T-helper 1 cell treated with Interleukin-12 subunit alpha and Interleukin-12 subunit beta and Interleukin-4 antibody, amounts not matched to agents 30 μg/mL and 1 μg/mL, for 36 hours (primary cell): ENCODE results near the gene PMVK.
"Not testable (repeated sequence)": the region's sequence is repeated elsewhere in the genome, so short reads cannot be mapped to it uniquely, and the experiment has no call there.

Experiments used
- H3K27ac Mint-ChIP-seq: one replicate; pipeline ENCODE4 v1.8.0; 2021; ENCODE audit warnings: mild to moderate bottlenecking, mixed read lengths
- H3K27me3 Mint-ChIP-seq: one replicate; pipeline ENCODE4 v1.8.0; 2021; ENCODE audit warnings: low read depth, mixed read lengths
- H3K36me3 Mint-ChIP-seq: one replicate; pipeline ENCODE4 v1.8.0; 2021; ENCODE audit warnings: low read depth, mixed read lengths
- H3K4me1 Mint-ChIP-seq: one replicate; pipeline ENCODE4 v1.8.0; 2021; ENCODE audit warnings: low read depth, mixed read lengths
- H3K4me3 Mint-ChIP-seq: one replicate; pipeline ENCODE4 v1.8.0; 2021; ENCODE audit warnings: mild to moderate bottlenecking, moderate library complexity, mixed read lengths
- H3K9me3 Mint-ChIP-seq: one replicate; pipeline ENCODE4 v1.8.0; 2021; ENCODE audit warnings: mixed read lengths

PMVK gene

GRCh38 chr1:154936555-154937084 is at the start of gene PMVK:
Gene PMVK (minus strand): TSS chr1:154936719. CDS start chr1:154936685, 34 bp downstream.
- peaks cover 45% of the 10 kb centered on the region for H3K4me1 Mint-ChIP-seq
- no peaks in the 10 kb centered on the region for H3K9me3 Mint-ChIP-seq
- peaks cover 8% of the 10 kb centered on the region for H3K36me3 Mint-ChIP-seq
- H3K27me3 Mint-ChIP-seq: no peaks in the 10 kb centered on the region
- H3K4me3 Mint-ChIP-seq: peak within 1 kb of the TSS; percentile 98
- H3K27ac Mint-ChIP-seq: peak within 1 kb of the TSS; percentile 96

DNA sequence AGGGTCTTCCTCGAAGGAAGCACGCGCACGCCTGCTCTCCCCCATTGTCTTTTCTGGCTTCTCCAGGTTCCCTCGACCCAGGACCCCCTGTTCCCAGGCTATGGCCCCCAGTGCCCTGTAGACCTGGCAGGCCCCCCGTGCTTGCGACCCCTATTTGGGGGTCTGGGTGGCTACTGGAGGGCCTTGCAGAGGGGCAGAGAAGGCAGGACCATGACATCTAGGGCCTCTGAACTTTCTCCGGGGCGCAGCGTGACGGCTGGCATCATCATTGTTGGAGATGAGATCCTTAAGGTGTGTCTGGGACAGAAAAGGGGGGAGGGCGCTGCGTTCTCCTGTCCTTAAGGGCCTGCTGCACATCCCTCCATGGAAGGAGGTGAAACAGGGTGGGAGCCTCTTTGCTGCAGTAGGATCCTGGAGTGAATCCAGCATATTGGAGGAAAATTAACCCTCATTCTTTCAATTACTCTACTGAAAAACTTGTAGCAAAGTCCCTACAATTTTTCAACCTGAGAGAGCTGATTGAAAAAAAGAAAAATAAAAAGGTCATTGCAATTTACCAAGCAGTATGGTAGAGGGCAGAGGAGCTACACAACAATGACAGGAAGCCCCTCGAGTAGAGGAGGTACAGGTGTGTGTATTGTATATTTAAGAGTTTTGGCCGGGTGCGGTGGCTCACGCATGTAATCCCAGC is 47.4 kb upstream of the PMVK start:
- Mint-ChIP-seq H3K27ac (peak overlapping the region; percentile 57), H3K4me3 (no peak overlapping the region), H3K27me3 (no peaks in the 10 kb centered on the region), H3K36me3 (peaks cover 16% of the 10 kb centered on the region), H3K9me3 (no peaks in the 10 kb centered on the region), H3K4me1 (peaks cover 17% of the 10 kb centered on the region)

DNA sequence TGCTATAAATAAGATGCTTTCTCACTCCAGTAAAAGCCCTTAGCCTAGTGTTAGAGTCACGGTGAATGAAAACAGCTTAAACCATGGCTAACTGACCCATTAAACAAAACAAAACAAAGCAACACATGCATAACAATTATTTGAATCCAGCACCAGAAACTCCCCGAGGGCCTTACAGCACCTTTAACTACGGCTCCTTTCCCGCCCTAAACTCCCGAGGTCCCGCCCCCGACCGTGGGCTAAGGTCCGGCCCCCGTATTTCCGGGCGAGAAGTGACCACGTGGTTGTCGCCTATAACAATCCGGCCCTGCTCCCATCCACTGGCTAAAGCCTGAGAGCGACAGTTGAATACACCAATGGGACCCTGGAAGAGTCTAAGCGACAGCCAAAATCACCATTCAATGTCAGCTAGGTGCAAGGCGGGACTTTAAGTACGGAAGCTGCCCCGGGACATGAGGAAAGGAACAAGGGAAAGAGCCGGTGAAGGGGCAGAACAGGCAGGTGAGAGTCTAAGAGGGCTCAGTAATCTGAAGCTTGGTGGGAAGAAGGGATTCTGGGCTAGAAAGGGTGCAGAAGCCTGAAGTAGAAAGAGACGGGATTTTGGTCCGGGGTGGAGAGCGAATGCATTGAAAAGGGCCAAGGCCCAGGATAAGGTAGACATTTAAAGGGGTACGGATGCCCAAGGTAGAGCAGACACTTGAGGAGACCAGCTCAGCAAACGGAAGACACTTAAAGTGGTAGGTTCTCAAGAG is 46.6 kb upstream of the PMVK start, which contains the start of gene FLAD1:
TSS of gene FLAD1 (plus strand) at position 448 of the 752 bp plus-strand sequence. CDS start 351 bp downstream, outside the sequence.
- Mint-ChIP-seq H3K9me3 (no peaks in the 10 kb centered on the region), H3K27ac (peak within 1 kb of the TSS; percentile 57), H3K36me3 (peaks cover 10% of the 10 kb centered on the region), H3K4me3 (no peak within 1 kb of the TSS), H3K4me1 (peaks cover 16% of the 10 kb centered on the region), H3K27me3 (no peaks in the 10 kb centered on the region)

- H3K4me3 Mint-ChIP-seq: no peak overlapping the region
- H3K27me3 Mint-ChIP-seq: no peaks in the 10 kb centered on the region
- H3K4me1 Mint-ChIP-seq: peaks cover 22% of the 10 kb centered on the region
- peak overlapping the region; percentile 20 for H3K27ac Mint-ChIP-seq
- H3K9me3 Mint-ChIP-seq: no peaks in the 10 kb centered on the region
- H3K36me3 Mint-ChIP-seq: peaks cover 12% of the 10 kb centered on the region
Observed at GRCh38 chr1:154982341-154982740, 45.8 kb upstream of the PMVK start.

DNA sequence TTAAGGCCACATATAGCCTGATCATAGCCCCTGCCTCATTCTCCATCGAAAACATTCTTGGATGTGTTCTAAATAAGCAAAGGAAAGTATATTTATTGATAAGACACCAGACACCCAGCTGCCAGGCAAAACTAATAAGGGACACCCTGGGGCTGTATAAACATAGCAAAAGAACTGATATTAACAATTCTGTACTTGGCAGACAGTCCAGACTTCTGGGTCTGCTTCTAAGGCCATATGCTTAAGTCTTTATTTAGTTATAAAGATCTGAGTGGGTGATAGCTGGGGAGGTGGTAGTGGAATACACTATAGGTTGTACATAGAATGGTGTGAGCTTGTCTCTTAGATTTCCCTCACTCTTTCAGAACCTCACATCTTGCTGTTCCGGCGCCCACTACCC is 41.8 kb upstream of the PMVK start:
- no peaks in the 10 kb centered on the region for H3K27me3 Mint-ChIP-seq
- H3K27ac Mint-ChIP-seq: no peak overlapping the region
- H3K4me3 Mint-ChIP-seq: no peak overlapping the region
- no peaks in the 10 kb centered on the region for H3K9me3 Mint-ChIP-seq
- peaks cover 12% of the 10 kb centered on the region for H3K36me3 Mint-ChIP-seq
- peaks cover 16% of the 10 kb centered on the region for H3K4me1 Mint-ChIP-seq

DNA sequence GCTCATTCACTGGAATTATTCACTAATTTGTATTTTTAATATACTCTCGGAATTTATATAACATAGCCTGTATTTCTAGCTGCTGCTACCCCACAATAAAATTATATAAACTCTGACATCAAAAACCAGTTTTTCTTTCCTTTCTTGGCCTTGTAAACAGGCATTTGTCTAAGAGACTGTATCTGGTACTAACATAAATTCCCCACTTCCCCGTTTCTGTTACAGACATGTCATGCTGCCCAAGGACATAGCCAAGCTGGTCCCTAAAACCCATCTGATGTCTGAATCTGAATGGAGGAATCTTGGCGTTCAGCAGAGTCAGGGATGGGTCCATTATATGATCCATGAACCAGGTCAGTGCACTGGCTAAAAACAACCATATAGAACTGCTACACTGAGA is 41.2 kb upstream of the PMVK start:
- H3K27me3 Mint-ChIP-seq, H3K9me3 Mint-ChIP-seq: not testable (repeated sequence)
- Mint-ChIP-seq H3K36me3 (peaks cover 12% of the 10 kb centered on the region), H3K27ac (peak overlapping the region; percentile 52), H3K4me1 (peaks cover 19% of the 10 kb centered on the region), H3K4me3 (peak overlapping the region; percentile 29)

DNA sequence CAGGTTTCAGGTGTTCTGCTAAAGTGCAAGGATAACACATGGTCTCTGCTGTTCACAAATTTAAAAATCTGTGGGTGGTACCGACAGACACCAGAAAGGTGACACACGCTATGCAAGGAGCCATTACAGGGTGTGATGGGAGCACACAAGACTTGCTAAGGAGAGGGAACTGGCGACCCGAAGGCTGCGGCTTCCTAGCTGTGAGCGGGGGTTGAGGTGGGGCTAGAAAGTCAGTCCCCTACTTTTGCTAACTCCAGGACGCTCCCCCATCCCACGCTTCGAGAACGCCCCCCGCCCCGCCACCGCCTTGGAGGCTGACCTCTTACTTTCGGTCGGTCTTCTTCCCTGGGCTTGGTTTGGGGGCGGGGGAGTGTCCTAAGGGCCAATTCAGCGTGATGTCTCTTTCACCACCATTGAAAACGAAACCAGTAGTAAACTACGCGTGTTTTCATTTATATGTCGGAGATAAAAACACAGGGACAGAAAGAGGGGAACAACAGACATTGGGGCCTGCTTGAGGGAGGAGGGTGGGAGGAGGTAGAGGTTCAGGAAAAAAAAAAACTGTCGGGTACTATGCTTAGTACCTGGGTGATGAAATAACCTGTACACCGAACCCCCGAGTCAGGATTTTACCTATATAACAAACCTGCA is 39.0 kb upstream of the PMVK start:
- Mint-ChIP-seq H3K4me3 (no peak overlapping the region), H3K36me3 (peaks cover 18% of the 10 kb centered on the region), H3K27me3 (no peaks in the 10 kb centered on the region), H3K9me3 (no peaks in the 10 kb centered on the region), H3K27ac (no peak overlapping the region), H3K4me1 (peaks cover 28% of the 10 kb centered on the region)

GRCh38 chr1:154974808-154975408 is 38.4 kb upstream of the PMVK start:
- H3K36me3 Mint-ChIP-seq: peaks cover 18% of the 10 kb centered on the region
- H3K4me3 Mint-ChIP-seq: no peak overlapping the region
- H3K27ac Mint-ChIP-seq: no peak overlapping the region
- no peaks in the 10 kb centered on the region for H3K27me3 Mint-ChIP-seq
- peaks cover 28% of the 10 kb centered on the region for H3K4me1 Mint-ChIP-seq
- no peaks in the 10 kb centered on the region for H3K9me3 Mint-ChIP-seq

DNA sequence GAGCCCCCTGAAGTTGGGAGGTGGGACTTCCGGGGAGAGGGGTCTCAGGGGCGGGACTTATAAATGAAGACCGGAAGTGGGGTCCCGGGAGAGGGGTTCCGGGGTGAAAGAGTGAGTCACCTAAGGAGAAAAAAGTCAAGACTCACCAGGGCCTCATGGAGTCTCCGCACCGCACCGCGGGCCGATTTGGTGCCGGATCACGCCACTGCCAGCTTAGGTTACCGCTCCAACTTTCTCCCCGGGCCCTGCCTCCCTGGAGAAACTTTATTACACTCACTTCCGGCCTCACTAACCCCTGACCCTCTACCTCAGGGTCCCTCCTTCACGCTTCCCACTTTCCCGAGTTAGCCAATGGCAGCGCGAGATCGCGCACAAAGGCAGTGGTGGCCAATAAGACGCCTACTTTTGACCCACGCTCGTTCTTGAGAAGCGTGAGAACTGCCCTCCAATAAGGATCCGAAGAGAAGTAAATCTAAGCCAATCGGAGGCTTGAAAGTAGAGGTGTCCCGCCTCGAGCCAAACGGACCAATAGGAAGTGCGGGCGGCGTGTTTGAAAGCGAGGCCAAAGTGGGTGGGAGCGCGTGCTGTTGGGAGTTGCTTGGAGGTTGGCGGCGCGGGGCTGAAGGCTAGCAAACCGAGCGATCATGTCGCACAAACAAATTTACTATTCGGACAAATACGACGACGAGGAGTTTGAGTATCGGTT is 37.7 kb upstream of the PMVK start, which contains the start of gene CKS1B:
TSS of gene CKS1B (plus strand) at position 580 of the 706 bp plus-strand sequence. CDS start at position 645, 65 bp downstream.
- H3K27me3 Mint-ChIP-seq: no peaks in the 10 kb centered on the region
- H3K4me3 Mint-ChIP-seq: no peak within 1 kb of the TSS
- peaks cover 20% of the 10 kb centered on the region for H3K36me3 Mint-ChIP-seq
- no peak within 1 kb of the TSS for H3K27ac Mint-ChIP-seq
- H3K9me3 Mint-ChIP-seq: no peaks in the 10 kb centered on the region
- H3K4me1 Mint-ChIP-seq: peaks cover 28% of the 10 kb centered on the region

- Mint-ChIP-seq H3K9me3 (no peaks in the 10 kb centered on the region), H3K36me3 (peaks cover 19% of the 10 kb centered on the region), H3K27me3 (no peaks in the 10 kb centered on the region), H3K4me1 (peaks cover 32% of the 10 kb centered on the region), H3K4me3 (no peak overlapping the region), H3K27ac (no peak overlapping the region)
Observed at GRCh38 chr1:154973344-154974101, 37.0 kb upstream of the PMVK start.

DNA sequence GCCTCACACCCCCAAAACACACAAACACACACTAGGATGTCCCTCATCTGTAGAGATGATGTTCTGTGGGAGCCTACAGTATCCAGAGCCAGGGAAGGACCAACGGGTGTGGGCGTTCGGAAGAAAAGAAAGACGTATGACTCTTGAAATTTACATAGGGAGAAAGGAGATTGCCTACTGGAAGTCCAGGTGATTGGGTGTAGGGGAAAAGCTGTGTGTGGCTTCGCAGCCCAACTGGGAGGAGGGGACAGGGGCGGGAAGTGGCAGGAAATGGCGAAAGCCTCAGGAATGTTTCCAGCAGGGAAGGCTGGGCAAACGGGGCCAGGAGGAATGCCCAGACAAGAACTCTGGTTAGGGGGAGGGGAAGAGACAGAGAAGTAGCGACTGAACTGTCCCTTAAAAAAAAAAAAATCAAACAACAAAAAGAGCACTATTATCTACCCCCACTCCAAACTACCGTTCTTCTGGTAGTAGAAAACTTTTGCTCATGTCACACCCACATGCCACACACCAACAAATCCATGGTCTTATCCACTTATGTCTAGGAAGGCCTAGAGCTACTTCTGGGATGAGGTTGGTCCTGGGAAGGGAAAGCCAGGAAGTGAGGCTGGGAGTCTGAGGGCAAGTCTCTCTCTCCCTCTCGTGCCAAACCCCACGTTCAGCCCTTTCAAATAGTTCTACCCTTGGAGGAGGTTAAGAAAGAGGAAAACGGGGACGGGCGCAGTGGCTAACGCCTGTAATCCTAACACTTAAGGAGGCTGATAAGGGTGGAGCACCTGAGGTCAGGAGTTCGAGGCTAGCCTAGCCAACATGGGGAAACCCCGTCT is 36.2 kb upstream of the PMVK start:
- Mint-ChIP-seq H3K27ac (no peak overlapping the region), H3K27me3 (no peaks in the 10 kb centered on the region), H3K9me3 (no peaks in the 10 kb centered on the region), H3K4me3 (no peak overlapping the region), H3K4me1 (peaks cover 33% of the 10 kb centered on the region), H3K36me3 (peaks cover 24% of the 10 kb centered on the region)

DNA sequence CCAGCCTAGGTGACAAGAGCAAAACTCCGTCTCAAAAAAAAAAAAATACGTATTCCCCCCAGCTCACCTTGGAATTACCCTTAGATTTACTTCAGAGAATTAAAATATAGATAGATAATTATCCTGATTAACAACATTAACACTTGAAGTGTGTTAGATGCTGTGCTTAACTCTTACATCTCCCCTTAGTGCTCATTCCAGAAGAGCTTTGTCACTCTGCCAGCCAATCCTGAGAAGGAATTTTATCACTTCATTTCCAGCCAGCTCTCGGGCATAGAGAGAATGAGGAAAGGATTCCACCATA is 35.6 kb upstream of the PMVK start:
- Mint-ChIP-seq H3K4me1 (peaks cover 29% of the 10 kb centered on the region), H3K9me3 (no peaks in the 10 kb centered on the region), H3K27me3 (no peaks in the 10 kb centered on the region), H3K4me3 (no peak overlapping the region), H3K27ac (no peak overlapping the region), H3K36me3 (peaks cover 30% of the 10 kb centered on the region)
